CD4-positive, alpha-beta memory T cell (primary cell): ENCODE measurements around the gene TMX1. TPM values are rescaled to one million over a fixed set of nuclear protein-coding genes. Genes with fewer than 3 reads are reported as not detected.
"Not testable (repeated sequence)": the region's sequence is repeated elsewhere in the genome, so short reads cannot be mapped to it uniquely, and the experiment has no call there.

Source experiments
- CTCF ChIA-PET: fragments of 350-600 bp; sonication (Branson Sonifier 250); formaldehyde crosslinking; loops from one replicate; lab custom pipeline; 2021; ENCODE audit warnings: inconsistent platforms; ENCODE audit not compliant: partially characterized antibody; lab: Charles Lee
- POLR2A ChIA-PET: fragments of 350-600 bp; sonication (Branson Sonifier 250); formaldehyde crosslinking; loops from one replicate; lab custom pipeline; 2021; ENCODE audit not compliant: partially characterized antibody; lab: Charles Lee
- DNase-seq, 5 donors: peaks; one replicate each; pipeline versions ENCODE4 v3.0.0 to v3.0.0-alpha.2; 2020 to 2022; ENCODE audit warnings: mixed read lengths in 1 of 5
- H3K27ac ChIP-seq: one replicate; pipeline ENCODE4 v1.7.0; 2013; ENCODE audit warnings: low read depth, low read length
- H3K27me3 ChIP-seq: 2 replicates; pipeline ENCODE4 v1.7.0; 2013; ENCODE audit warnings: mild to moderate bottlenecking, low read length, moderate library complexity; ENCODE audit not compliant: insufficient read depth
- H3K36me3 ChIP-seq: 2 replicates; pipeline ENCODE4 v1.7.0; 2013; ENCODE audit warnings: mild to moderate bottlenecking, low read length, moderate library complexity; ENCODE audit not compliant: insufficient read depth
- H3K4me1 ChIP-seq: 2 replicates; pipeline ENCODE4 v1.7.0; 2013; ENCODE audit warnings: mild to moderate bottlenecking, low read length, moderate library complexity; ENCODE audit not compliant: insufficient read depth
- H3K4me3 ChIP-seq, 2 donors: one replicate each; pipeline ENCODE4 v1.7.0; 2013; ENCODE audit warnings: low read length in 2 of 2, mild to moderate bottlenecking in 1 of 2
- H3K9me3 ChIP-seq, 2 donors: one replicate each; pipeline ENCODE4 v1.7.0; 2013; ENCODE audit warnings: low read length in 2 of 2, control low read depth in 1 of 2; ENCODE audit not compliant: control insufficient read depth in 1 of 2
- H3K27ac Mint-ChIP-seq, 7 donors: one replicate each; pipeline ENCODE4 v1.8.0; 2020 to 2021; ENCODE audit warnings: mixed read lengths in 7 of 7, mild to moderate bottlenecking in 6 of 7, inconsistent platforms in 3 of 7, moderate library complexity in 3 of 7
- H3K27me3 Mint-ChIP-seq, 2 donors: one replicate each; pipeline ENCODE4 v1.8.0; 2020 to 2021; ENCODE audit warnings: mixed read lengths in 2 of 2
- H3K36me3 Mint-ChIP-seq, 2 donors: one replicate each; pipeline ENCODE4 v1.8.0; 2020 to 2021; ENCODE audit warnings: mixed read lengths in 2 of 2, inconsistent platforms in 1 of 2, mild to moderate bottlenecking in 1 of 2
- H3K4me1 Mint-ChIP-seq, 4 donors: one replicate each; pipeline ENCODE4 v1.8.0; 2020 to 2021; ENCODE audit warnings: mixed read lengths in 4 of 4, mild to moderate bottlenecking in 1 of 4
- H3K4me3 Mint-ChIP-seq, 8 donors: one replicate each; pipeline ENCODE4 v1.8.0; 2020 to 2021; ENCODE audit warnings: mixed read lengths in 8 of 8, mild to moderate bottlenecking in 7 of 8, moderate library complexity in 6 of 8, inconsistent platforms in 3 of 8
- H3K9me3 Mint-ChIP-seq, 8 donors: one replicate each; pipeline ENCODE4 v1.8.0; 2020 to 2021; ENCODE audit warnings: mixed read lengths in 8 of 8, mild to moderate bottlenecking in 5 of 8, inconsistent platforms in 3 of 8, moderate library complexity in 1 of 8
- intact Hi-C: fragments of 100-400 bp; cut with micrococcal nuclease; formaldehyde crosslinking; loops from one replicate; pipeline ENCODE4 v1.15.1; 2023
- polyA plus RNA-seq, 2 donors: library from polyadenylated mRNA; unstranded; fragments of 300-500 nt; fragmentation: Illumina TruSeq; gene quantifications; one replicate each; pipeline ENCODE4 v1.2.3, GENCODE V29; 2021
- total RNA-seq, 2 experiments: library from RNA; stranded (reverse); gene quantifications; one replicate each; pipeline ENCODE4 v1.2.3, GENCODE V29; 2021

Gene TMX1
- total and polyA plus RNA-seq, 4 experiments from 2014 or later: 28.5 to 62.9 (median 36.2) TPM

DNA sequence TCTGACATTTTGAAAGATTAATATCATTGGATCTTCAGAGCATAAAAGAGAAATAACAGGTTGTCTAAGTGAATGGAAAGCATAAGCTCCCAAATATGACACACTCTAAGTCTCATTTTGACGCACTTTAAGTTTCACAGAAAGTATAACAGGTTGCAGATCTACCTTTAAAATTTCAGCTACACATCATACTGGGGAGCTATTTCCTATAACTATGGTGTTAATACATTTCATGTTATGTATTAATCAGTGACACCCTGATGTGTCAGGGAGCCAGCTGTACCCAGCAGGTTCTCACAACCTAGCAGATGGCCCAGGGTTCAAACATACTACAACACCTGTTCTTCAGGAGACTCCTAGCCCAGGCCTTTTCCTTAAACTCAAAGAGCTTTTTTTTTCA is 31.1 kb upstream of the TMX1 start:
- no peak for DNase-seq
- Mint-ChIP-seq H3K4me3 (no peak overlapping the region), H3K36me3 (no peaks in the 10 kb centered on the region), H3K27me3 (peaks cover 12 to 14% of the 10 kb centered on the region in 2 donors), H3K9me3 (peaks cover 0 to 3% (median 0%) of the 10 kb centered on the region in 8 donors), H3K27ac (no peak overlapping the region), H3K4me1 (no peaks in the 10 kb centered on the region)
- Histone ChIP-seq H3K4me3 (no peak overlapping the region), H3K9me3 (no peaks in the 10 kb centered on the region), H3K27ac (no peak overlapping the region), H3K27me3 (peaks cover 4% of the 10 kb centered on the region), H3K36me3 (no peaks in the 10 kb centered on the region), H3K4me1 (no peaks in the 10 kb centered on the region)
- ChIA-PET CTCF (interaction anchor here (1.0 kb wide), 1 partner anchor 12 kb away, joined by 3 read pairs; no protein-coding TSS in a partner anchor), POLR2A (no interaction called here)
- intact Hi-C loops: no loop called here

DNA sequence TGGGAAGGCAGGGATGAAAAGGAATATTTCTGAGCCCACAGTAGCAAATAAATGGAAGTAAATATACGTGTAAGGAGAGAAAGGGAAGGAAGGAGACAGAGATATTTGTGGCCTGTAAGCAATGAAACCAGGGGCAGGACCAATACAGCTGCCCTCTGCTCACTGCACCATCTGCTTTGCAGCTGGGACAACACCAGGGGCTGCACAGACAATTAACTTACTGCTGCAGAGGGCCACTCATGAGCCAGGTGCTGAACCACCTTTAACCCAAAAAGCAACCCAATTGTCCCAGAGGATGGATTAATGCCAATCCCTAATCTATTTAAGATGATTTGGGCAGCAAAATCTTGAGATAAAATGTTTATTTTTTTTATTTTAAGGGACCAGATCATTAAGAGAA is 30.6 kb upstream of the TMX1 start:
- no peaks in the 10 kb centered on the region for H3K4me1 ChIP-seq
- intact Hi-C loops: no loop called here
- no peak overlapping the region for H3K4me3 ChIP-seq
- Mint-ChIP-seq H3K36me3 (no peaks in the 10 kb centered on the region), H3K27me3 (peaks cover 11 to 13% of the 10 kb centered on the region in 2 donors), H3K4me3 (no peak overlapping the region), H3K9me3 (peaks cover 0 to 3% (median 1%) of the 10 kb centered on the region in 8 donors), H3K27ac (no peak overlapping the region), H3K4me1 (no peaks in the 10 kb centered on the region)
- no peak for DNase-seq
- H3K27ac ChIP-seq: no peak overlapping the region
- ChIA-PET CTCF (no interaction called here), POLR2A (no interaction called here)
- no peaks in the 10 kb centered on the region for H3K36me3 ChIP-seq
- peaks cover 4% of the 10 kb centered on the region for H3K27me3 ChIP-seq
- H3K9me3 ChIP-seq: no peaks in the 10 kb centered on the region

DNA sequence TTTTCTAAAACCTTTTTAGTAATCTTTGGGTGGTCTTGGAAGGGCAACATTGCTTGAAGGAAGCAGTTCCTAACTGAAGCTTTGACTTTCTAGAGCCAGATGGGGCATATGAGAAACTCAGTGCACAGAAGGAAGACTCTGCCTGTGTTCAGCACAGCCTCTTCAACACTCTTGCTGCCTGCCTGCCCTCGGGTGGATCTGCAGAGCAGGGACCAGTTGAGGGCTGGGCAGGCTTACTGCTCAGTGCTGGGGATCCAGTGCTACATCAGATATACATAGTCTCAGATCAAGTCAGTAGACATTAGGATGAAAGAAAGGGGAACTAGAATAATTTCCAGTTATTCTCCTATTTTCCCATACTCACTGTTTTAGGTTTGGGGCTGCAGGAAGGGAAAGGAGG is 29.5 kb upstream of the TMX1 start:
- Histone ChIP-seq H3K4me1 (no peaks in the 10 kb centered on the region), H3K36me3 (no peaks in the 10 kb centered on the region), H3K4me3 (no peak overlapping the region), H3K9me3 (no peaks in the 10 kb centered on the region), H3K27ac (no peak overlapping the region), H3K27me3 (peaks cover 4% of the 10 kb centered on the region)
- Mint-ChIP-seq H3K27me3 (peaks cover 10 to 12% of the 10 kb centered on the region in 2 donors), H3K4me1 (no peaks in the 10 kb centered on the region), H3K9me3 (peaks cover 0 to 4% (median 1%) of the 10 kb centered on the region in 8 donors), H3K27ac (no peak overlapping the region), H3K36me3 (no peaks in the 10 kb centered on the region), H3K4me3 (no peak overlapping the region)
- no peak for DNase-seq
- ChIA-PET CTCF (no interaction called here), POLR2A (no interaction called here)
- intact Hi-C loops: no loop called here

DNA sequence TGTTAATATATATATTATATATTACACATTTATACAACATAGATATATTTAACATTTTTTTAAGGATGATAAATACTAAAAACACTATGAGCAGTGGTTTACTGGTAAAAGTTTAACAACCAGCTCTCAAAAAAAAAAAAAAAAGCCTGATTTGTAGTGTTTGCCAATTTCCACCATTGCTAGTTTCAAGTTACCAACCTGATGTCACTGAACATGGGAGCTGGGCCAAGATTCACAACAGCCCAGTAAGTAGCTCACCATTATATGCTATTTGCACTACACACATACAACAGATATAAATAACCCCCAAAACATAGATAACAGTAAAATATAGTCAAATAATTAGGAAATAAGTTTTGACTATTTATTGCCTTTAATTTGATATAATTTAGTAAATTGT is 28.9 kb upstream of the TMX1 start:
- Histone ChIP-seq H3K27ac (no peak overlapping the region), H3K4me1 (no peaks in the 10 kb centered on the region), H3K36me3 (no peaks in the 10 kb centered on the region), H3K27me3 (peaks cover 4% of the 10 kb centered on the region), H3K9me3 (no peaks in the 10 kb centered on the region), H3K4me3 (no peak overlapping the region)
- ChIA-PET CTCF (no interaction called here), POLR2A (no interaction called here)
- H3K27me3 Mint-ChIP-seq: peaks cover 8 to 10% of the 10 kb centered on the region in 2 donors
- intact Hi-C loops: no loop called here
- DNase-seq: no peak
- H3K36me3 Mint-ChIP-seq: peaks cover 0 to 1% of the 10 kb centered on the region in 2 donors
- no peaks in the 10 kb centered on the region for H3K4me1 Mint-ChIP-seq
- H3K4me3 Mint-ChIP-seq: no peak overlapping the region
- H3K9me3 Mint-ChIP-seq: peaks cover 0 to 4% (median 1%) of the 10 kb centered on the region in 8 donors
- H3K27ac Mint-ChIP-seq: no peak overlapping the region

DNA sequence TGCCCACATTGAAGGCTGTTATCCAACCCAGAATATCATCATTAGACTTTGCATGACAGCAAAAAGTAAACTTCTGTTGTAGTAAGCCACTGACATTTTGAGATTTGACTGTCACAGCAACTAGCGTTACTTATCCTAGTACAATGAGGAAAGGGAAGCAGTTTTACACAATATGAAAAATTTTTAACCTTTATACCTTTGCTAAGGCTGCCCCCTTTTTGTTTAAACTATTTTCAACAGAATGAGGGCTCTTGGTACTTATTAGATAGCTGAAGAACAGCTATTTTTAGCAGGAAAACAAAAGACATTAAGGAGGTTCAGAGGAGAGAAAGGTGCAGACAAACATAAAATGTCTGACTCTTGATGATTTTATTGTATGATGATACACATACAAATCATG is 23.4 kb upstream of the TMX1 start:
- intact Hi-C loops: no loop called here
- no peaks in the 10 kb centered on the region for H3K4me1 ChIP-seq
- H3K27me3 Mint-ChIP-seq: peaks cover 0 to 3% of the 10 kb centered on the region in 2 donors
- no peaks in the 10 kb centered on the region for H3K36me3 ChIP-seq
- H3K9me3 Mint-ChIP-seq: peaks cover 0 to 6% (median under 1%) of the 10 kb centered on the region in 8 donors
- POLR2A ChIA-PET: no interaction called here
- peaks cover 2 to 4% of the 10 kb centered on the region in 2 donors for H3K36me3 Mint-ChIP-seq
- no peak overlapping the region for H3K27ac ChIP-seq
- H3K4me3 Mint-ChIP-seq: no peak overlapping the region
- CTCF ChIA-PET: no interaction called here
- no peak overlapping the region for H3K27ac Mint-ChIP-seq
- no peaks in the 10 kb centered on the region for H3K27me3 ChIP-seq
- H3K4me1 Mint-ChIP-seq: no peaks in the 10 kb centered on the region
- H3K4me3 ChIP-seq: no peak overlapping the region
- DNase-seq: no peak
- H3K9me3 ChIP-seq: no peaks in the 10 kb centered on the region

DNA sequence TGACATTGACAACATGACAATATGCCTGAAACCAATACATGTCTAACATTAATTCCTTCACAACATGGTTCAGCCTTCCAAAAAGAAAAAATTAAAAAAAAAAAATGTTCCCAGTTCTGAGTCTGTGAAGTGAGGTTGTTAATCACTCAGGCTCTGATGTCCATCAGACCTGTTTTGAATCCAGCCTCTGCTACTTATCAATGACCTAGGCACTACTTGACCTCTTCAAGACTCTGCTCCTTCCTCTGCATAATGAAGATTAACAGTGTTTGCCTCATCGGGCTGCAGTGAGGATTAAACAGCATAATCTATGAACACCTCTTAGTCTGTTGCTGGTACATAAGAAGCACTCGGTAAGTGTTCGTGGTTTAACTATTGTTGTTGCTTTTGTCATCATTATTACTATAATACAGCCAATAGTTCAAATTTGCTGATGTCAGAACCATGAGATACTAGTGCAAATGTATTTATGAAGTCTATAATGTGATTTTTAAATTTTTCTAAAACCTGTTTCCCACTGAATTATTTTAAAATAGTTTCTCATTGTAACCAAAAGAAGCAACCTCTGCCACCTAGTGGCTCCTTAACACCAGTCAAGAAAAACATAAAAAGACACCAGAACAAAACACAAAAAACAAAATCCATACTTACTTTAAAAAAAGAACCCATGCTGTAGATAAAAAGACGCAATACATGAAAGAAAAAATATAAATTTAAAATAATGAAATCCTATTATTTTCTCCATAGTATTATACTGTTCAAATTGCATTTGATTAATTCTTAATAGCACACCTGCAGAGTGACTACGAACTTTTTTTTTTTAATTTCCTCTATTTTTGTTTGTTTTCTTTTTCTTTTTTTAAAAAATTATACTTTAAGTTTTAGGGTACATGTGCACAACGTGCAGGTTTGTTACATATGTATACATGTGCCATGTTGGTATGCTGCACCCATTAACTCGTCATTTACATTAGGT is 20.3 kb upstream of the TMX1 start:
- no peaks in the 10 kb centered on the region for H3K27me3 ChIP-seq
- no peak overlapping the region for H3K4me3 Mint-ChIP-seq
- no peaks in the 10 kb centered on the region for H3K27me3 Mint-ChIP-seq
- no peak overlapping the region for H3K27ac ChIP-seq
- H3K4me1 Mint-ChIP-seq: no peaks in the 10 kb centered on the region
- CTCF ChIA-PET: interaction anchor here (1.0 kb wide), 1 partner anchor 11 kb away, joined by 3 read pairs; no protein-coding TSS in a partner anchor
- no peaks in the 10 kb centered on the region for H3K36me3 ChIP-seq
- H3K27ac Mint-ChIP-seq: no peak overlapping the region
- intact Hi-C loops: no loop called here
- no peaks in the 10 kb centered on the region for H3K9me3 ChIP-seq
- H3K36me3 Mint-ChIP-seq: peaks cover 4 to 9% of the 10 kb centered on the region in 2 donors
- no peaks in the 10 kb centered on the region for H3K4me1 ChIP-seq
- H3K9me3 Mint-ChIP-seq: peaks cover 0 to 13% (median 6%) of the 10 kb centered on the region in 8 donors
- POLR2A ChIA-PET: no interaction called here
- no peak overlapping the region for H3K4me3 ChIP-seq
- no peak for DNase-seq

DNA sequence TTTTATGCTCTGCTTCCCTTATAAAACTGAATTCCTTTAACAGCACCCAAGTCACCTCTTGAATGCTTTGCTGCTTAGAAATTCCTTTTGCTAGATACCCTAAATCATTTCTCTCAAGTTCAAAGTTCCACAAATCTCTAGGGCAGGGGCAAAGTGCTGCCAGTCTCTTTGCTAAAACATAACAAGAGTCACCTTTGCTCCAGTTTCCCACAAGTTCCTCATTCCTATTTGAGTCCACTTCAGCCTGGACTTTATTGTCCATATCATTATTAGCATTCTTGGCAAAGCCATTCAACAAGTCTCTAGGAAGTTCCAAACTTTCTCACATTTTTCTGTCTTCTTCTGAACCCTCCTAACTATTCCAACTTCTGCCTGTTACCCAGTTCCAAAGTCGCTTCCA is 16.6 kb upstream of the TMX1 start:
- H3K27me3 Mint-ChIP-seq, H3K4me1 Mint-ChIP-seq, H3K27ac ChIP-seq, H3K4me1 ChIP-seq, intact Hi-C loops, DNase-seq, H3K4me3 ChIP-seq, POLR2A ChIA-PET, CTCF ChIA-PET, H3K4me3 Mint-ChIP-seq, H3K27me3 ChIP-seq, H3K9me3 ChIP-seq, H3K27ac Mint-ChIP-seq, H3K36me3 ChIP-seq: not testable (repeated sequence)
- Mint-ChIP-seq H3K9me3 (peaks cover 0 to 13% (median 8%) of the 10 kb centered on the region in 8 donors), H3K36me3 (peaks cover 2 to 12% of the 10 kb centered on the region in 2 donors)
